ENCODE results near the gene LYST. TPM values are rescaled to one million over a fixed set of nuclear protein-coding genes. Genes with fewer than 3 reads are reported as not detected.
A peak's percentile ranks its signal among the peaks of the same experiment; 100 is the strongest.

LYST gene
- total and polyA plus RNA-seq, 10 of the 15 experiments (the other 5 are each of a cell fraction or from before 2014, with no cell fraction given): 3.3 to 28.1 (median 5.6) TPM

DNA sequence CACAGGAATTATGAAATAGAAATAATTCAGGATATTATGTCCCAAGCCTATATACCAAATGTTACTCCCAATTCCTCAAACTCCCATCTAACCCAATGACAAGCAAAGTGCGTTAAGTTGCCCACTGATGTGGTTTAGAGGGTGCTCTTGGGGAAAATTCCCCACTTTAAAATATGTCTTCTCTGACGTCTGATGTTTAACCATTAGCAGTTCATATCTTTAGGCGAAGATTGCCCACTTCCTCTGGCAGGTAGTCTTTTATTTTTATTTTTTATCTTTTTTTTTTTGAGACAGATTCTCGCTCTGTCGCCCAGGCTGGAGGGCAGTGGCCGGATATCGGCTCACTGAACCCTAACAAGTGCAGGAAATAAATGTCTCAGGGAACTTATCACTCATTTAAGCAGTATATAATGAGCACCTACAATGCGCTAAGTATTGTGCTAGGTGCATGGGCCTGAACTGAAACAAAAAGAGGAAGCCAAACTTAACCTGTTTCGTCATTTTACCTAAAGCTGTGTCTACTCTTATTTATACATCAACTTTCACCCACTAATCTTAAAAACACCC is 1.3 kb upstream of the LYST start (continued):
- TF ChIP-seq ZNF687 (IDR thresholded peaks at IDR 0.05) (0 out of 2 replicates have a peak, but pooled peaks have one; percentile 45), FOS (IDR thresholded peaks at IDR 0.05; ENCODE audit: borderline replicate concordance, extremely low read depth, insufficient read length) (no peak), ZBTB33 (IDR thresholded peaks at IDR 0.05) (no peak), ZNF592 (IDR thresholded peaks at IDR 0.05) (0 out of 2 replicates have a peak, but pooled peaks have one; percentile 39), BCL3 (IDR thresholded peaks at IDR 0.05; ENCODE audit: borderline replicate concordance, insufficient read depth, low read depth, low read length, poor library complexity, severe bottlenecking) (no peak), FOXM1 (IDR thresholded peaks at IDR 0.05; ENCODE audit: low read depth, low read length) (no peak), KAT2A (conservative IDR thresholded peaks at IDR 0.05; ENCODE audit: control insufficient read depth, low read depth, low read length) (no peak), ETV6 (conservative IDR thresholded peaks at IDR 0.05 in 1 of 2, IDR thresholded peaks at IDR 0.05 in 1 of 2; ENCODE audit: borderline replicate concordance in 1 of 2, low read depth in 1 of 2) (no peak), SREBF2 (IDR thresholded peaks at IDR 0.05; ENCODE audit: low read length) (no peak), ZNF622 (IDR thresholded peaks at IDR 0.05) (no peak)
- TF ChIP-seq, protein P1, sequence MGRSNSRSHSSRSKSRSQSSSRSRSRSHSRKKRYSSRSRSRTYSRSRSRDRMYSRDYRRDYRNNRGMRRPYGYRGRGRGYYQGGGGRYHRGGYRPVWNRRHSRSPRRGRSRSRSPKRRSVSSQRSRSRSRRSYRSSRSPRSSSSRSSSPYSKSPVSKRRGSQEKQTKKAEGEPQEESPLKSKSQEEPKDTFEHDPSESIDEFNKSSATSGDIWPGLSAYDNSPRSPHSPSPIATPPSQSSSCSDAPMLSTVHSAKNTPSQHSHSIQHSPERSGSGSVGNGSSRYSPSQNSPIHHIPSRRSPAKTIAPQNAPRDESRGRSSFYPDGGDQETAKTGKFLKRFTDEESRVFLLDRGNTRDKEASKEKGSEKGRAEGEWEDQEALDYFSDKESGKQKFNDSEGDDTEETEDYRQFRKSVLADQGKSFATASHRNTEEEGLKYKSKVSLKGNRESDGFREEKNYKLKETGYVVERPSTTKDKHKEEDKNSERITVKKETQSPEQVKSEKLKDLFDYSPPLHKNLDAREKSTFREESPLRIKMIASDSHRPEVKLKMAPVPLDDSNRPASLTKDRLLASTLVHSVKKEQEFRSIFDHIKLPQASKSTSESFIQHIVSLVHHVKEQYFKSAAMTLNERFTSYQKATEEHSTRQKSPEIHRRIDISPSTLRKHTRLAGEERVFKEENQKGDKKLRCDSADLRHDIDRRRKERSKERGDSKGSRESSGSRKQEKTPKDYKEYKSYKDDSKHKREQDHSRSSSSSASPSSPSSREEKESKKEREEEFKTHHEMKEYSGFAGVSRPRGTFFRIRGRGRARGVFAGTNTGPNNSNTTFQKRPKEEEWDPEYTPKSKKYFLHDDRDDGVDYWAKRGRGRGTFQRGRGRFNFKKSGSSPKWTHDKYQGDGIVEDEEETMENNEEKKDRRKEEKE (IDR thresholded peaks at IDR 0.05): no peak
- TF ChIP-seq, protein P2, sequence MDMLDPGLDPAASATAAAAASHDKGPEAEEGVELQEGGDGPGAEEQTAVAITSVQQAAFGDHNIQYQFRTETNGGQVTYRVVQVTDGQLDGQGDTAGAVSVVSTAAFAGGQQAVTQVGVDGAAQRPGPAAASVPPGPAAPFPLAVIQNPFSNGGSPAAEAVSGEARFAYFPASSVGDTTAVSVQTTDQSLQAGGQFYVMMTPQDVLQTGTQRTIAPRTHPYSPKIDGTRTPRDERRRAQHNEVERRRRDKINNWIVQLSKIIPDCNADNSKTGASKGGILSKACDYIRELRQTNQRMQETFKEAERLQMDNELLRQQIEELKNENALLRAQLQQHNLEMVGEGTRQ (IDR thresholded peaks at IDR 0.05; ENCODE audit: borderline replicate concordance, low read depth, low read length): no peak
